ENCODE measurements around the gene PCDHB12. TPM values are rescaled to one million over a fixed set of nuclear protein-coding genes. Genes with fewer than 3 reads are reported as not detected.
"Not testable (repeated sequence)": the region's sequence is repeated elsewhere in the genome, so short reads cannot be mapped to it uniquely, and the experiment has no call there.

PCDHB12 gene
- total and polyA plus RNA-seq, 8 donors = 0.46 to 2.5 (median 1.4) TPM

DNA sequence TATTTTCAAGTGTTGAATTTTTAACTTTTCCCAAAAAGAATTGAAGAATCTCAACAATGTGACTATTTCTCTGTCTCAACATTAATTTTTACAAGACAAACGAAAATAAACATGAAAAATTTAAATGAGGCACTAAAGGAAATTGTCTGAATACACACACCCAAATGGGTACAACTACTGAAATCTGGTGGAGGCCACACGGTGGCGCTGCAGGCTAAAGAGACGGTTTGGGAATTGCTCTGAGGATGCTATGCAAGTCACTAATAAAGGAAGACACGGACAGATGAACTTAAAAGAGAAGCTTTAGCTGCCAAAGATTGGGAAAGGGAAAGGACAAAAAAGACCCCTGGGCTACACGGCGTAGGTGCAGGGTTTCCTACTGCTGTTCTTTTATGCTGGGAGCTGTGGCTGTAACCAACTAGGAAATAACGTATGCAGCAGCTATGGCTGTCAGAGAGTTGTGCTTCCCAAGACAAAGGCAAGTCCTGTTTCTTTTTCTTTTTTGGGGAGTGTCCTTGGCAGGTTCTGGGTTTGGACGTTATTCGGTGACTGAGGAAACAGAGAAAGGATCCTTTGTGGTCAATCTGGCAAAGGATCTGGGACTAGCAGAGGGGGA lies 16.3 kb upstream of the PCDHB12 start, which contains the start of gene PCDHB10:
Gene PCDHB10 (plus strand): TSS at position 244 of the 616 bp plus-strand sequence. CDS start 200 bp downstream, at position 444.
- WGBS, 2 donors = 3 to 7% methylated on average over 10 of the region's 10 CpGs
- ATAC-seq (peak in 2 of 4 donors; percentile 41 to 55), DNase-seq (no peak), FAIRE-seq (no peak)
- Histone ChIP-seq H3K36me3 (no peaks in the 10 kb centered on the region), H3K4me1 (no peaks in the 10 kb centered on the region), H3K27ac (no peak within 1 kb of the TSS), H3K27me3 (peaks cover 0 to 8% (median 2%) of the 10 kb centered on the region in 4 donors), H3K4me3 (no peak within 1 kb of the TSS), H3K9me3 (no peaks in the 10 kb centered on the region)
- no peak for TF ChIP-seq CTCF (IDR thresholded peaks at IDR 0.05)
- intact Hi-C loops (cut with DNase I) = no loop called here

DNA sequence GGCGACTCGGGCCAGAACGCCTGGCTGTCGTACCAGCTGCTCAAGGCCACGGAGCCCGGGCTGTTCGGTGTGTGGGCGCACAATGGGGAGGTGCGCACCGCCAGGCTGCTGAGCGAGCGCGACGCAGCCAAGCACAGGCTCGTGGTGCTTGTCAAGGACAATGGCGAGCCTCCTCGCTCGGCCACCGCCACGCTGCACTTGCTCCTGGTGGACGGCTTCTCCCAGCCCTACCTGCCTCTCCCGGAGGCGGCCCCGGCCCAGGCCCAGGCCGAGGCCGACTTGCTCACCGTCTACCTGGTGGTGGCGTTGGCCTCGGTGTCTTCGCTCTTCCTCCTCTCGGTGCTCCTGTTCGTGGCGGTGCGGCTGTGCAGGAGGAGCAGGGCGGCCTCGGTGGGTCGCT lies 14.2 kb upstream of the PCDHB12 start:
- H3K4me3 ChIP-seq; intact Hi-C loops (cut with DNase I); H3K4me1 ChIP-seq; H3K36me3 ChIP-seq; H3K9me3 ChIP-seq; H3K27ac ChIP-seq; H3K27me3 ChIP-seq; DNase-seq; ATAC-seq; FAIRE-seq: not testable (repeated sequence)
- WGBS, 2 donors = 25 to 34% methylated on average over 7 to 32 of the region's 37 CpGs

DNA sequence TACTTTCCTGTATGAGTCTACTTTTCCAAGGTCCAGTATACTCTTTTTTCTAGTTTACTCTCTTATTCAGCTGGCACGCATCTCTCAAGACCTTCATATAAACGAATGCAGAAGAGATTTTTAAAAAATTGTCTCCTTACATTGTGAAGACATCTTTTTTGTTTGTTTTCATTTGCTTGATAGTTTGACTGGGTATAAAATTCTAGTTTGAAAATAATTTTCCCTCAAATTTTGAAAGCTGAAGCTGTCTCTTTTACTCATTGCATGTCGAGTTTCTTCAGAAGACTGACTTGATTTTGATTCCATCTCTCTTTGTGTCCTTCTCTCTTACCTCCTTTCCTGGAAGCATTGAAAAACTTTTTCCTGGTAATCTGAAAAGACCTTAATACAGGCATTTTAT lies 12.2 kb upstream of the PCDHB12 start:
- FAIRE-seq (no peak), ATAC-seq (no peak), DNase-seq (no peak)
- H3K27me3 ChIP-seq = peaks cover 0 to 8% (median 2%) of the 10 kb centered on the region in 4 donors
- no peak for TF ChIP-seq CTCF (IDR thresholded peaks at IDR 0.05)
- H3K27ac ChIP-seq = no peak overlapping the region
- intact Hi-C loops (cut with DNase I) = no loop called here
- no peaks in the 10 kb centered on the region for H3K9me3 ChIP-seq
- no peaks in the 10 kb centered on the region for H3K4me1 ChIP-seq
- no peak overlapping the region for H3K4me3 ChIP-seq
- no peaks in the 10 kb centered on the region for H3K36me3 ChIP-seq
- WGBS, 2 donors = 21 to 25% methylated on average over 3 of the region's 3 CpGs

DNA sequence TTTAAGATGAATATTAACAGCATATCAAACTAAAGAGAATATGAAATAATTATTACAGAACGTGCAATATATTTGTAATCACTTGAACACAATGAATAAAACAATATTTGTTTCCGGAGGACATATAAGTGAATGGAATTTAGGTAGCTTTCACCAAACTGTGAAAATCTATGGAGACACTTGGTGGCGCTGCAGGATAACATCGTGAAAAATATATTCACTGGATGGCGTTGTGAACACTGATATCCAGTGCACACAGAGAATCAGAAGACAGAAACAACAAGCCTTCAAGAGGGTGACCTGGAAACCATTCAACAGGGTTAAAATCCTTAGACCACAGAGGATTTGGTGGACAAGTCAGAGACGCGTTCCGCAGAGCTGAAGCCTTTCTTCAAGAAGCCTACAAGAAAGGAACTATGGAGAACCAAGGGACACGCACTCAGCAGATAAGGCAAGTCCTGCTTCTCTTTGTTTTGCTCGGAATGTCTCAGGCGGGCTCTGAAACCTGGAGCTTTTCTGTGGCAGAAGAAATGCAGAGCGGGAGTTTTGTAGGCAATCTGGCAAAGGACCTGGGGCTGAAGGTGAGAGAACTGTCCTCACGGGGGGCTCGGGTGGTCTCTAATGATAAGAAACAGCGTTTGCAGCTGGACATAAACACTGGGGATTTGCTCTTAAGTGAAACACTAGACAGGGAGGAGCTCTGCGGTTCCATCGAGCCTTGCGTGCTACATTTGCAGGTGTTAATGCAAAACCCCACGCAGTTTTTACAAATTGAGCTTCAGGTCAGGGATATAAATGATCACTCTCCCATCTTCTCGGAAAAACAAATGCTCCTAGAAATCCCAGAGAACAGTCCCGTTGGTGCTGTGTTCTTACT lies 8.9 kb upstream of the PCDHB12 start, which contains the start of gene PCDHB11:
Gene PCDHB11 (plus strand): TSS at position 269 of the 877 bp plus-strand sequence. CDS start 148 bp downstream, at position 417.
- WGBS, 2 donors = 15 to 33% methylated on average over 21 of the region's 21 CpGs

GRCh38 chr5:141201126-141201525 lies 7.4 kb upstream of the PCDHB12 start:
- not testable (repeated sequence) for H3K4me3 ChIP-seq, ATAC-seq, FAIRE-seq, DNase-seq, H3K4me1 ChIP-seq, H3K27me3 ChIP-seq, H3K9me3 ChIP-seq, H3K36me3 ChIP-seq, H3K27ac ChIP-seq
- intact Hi-C loops (cut with DNase I) = loop anchor here in 1 of 3 donors (10.0 kb wide), 1 partner anchor 364 kb away; no protein-coding TSS in a partner anchor
- 43 to 44% methylated on average over 21 to 28 of the region's 38 CpGs for WGBS, 2 donors

More for the DNA sequence above, 8.9 kb upstream of the PCDHB12 start, which contains the start of gene PCDHB11:
- FAIRE-seq (no peak), ATAC-seq (peak; percentile 76 to 98 (median 84)), DNase-seq (peak in 2 of 6 donors; percentile 23 to 30)
- Histone ChIP-seq H3K9me3 (no peaks in the 10 kb centered on the region), H3K27me3 (peaks cover 0 to 8% (median 3%) of the 10 kb centered on the region in 4 donors), H3K27ac (peak within 1 kb of the TSS in 1 of 4 donors; percentile 41), H3K4me3 (peak within 1 kb of the TSS in 2 of 4 donors; percentile 25 to 38), H3K36me3 (no peaks in the 10 kb centered on the region), H3K4me1 (no peaks in the 10 kb centered on the region)
- peak in 2 of 4 donors; percentile 10 to 26 for TF ChIP-seq CTCF (IDR thresholded peaks at IDR 0.05)
- intact Hi-C loops (cut with DNase I) = loop anchor here in 1 of 3 donors (10.0 kb wide), 1 partner anchor 365 kb away; no protein-coding TSS in a partner anchor

GRCh38 chr5:141201646-141202045 lies 6.9 kb upstream of the PCDHB12 start:
- H3K36me3 ChIP-seq, H3K4me3 ChIP-seq, DNase-seq, H3K27me3 ChIP-seq, FAIRE-seq, H3K4me1 ChIP-seq, ATAC-seq, H3K9me3 ChIP-seq, H3K27ac ChIP-seq: not testable (repeated sequence)
- intact Hi-C loops (cut with DNase I) = loop anchor here in 1 of 3 donors (10.0 kb wide), 1 partner anchor 363 kb away; no protein-coding TSS in a partner anchor
- 44 to 48% methylated on average over 25 to 32 of the region's 35 CpGs for WGBS, 2 donors

GRCh38 chr5:141210281-141210680 lies 1.8 kb downstream of the PCDHB12 start:
- intact Hi-C loops (cut with DNase I); H3K9me3 ChIP-seq: not testable (repeated sequence)

GRCh38 chr5:141210849-141211248 lies 2.3 kb downstream of the PCDHB12 start:
- H3K4me1 ChIP-seq; H3K27me3 ChIP-seq; ATAC-seq; intact Hi-C loops (cut with DNase I); DNase-seq; H3K36me3 ChIP-seq; H3K9me3 ChIP-seq; FAIRE-seq; H3K4me3 ChIP-seq; H3K27ac ChIP-seq: not testable (repeated sequence)
- 21 to 29% methylated on average over 18 to 25 of the region's 27 CpGs for WGBS, 2 donors

More at GRCh38 chr5:141210281-141210680, 1.8 kb downstream of the PCDHB12 start:
- not testable (repeated sequence) for DNase-seq, H3K4me1 ChIP-seq, ATAC-seq, H3K36me3 ChIP-seq, H3K4me3 ChIP-seq, FAIRE-seq, H3K27me3 ChIP-seq, H3K27ac ChIP-seq
- 26 to 33% methylated on average over 31 to 39 of the region's 39 CpGs for WGBS, 2 donors

Data from pancreas (tissue), 10 donors.